Parathyroid adenoma (tissue), 2 donors: ENCODE measurements around the gene TFPT.

Experiments used
- H2AFZ ChIP-seq: fragments of 300-600 bp; sonication (generic); one replicate; pipeline ENCODE4 v1.7.0; 2017; ENCODE audit warnings: antibody characterized with exemption, mild to moderate bottlenecking
- H3K27ac ChIP-seq: fragments of 300-600 bp; sonication (generic); one replicate; pipeline ENCODE4 v1.7.0; 2017
- H3K27me3 ChIP-seq: fragments of 300-600 bp; sonication (generic); one replicate; pipeline ENCODE4 v1.7.0; 2017; ENCODE audit warnings: low read length; ENCODE audit not compliant: control insufficient read depth, insufficient read depth
- H3K36me3 ChIP-seq: fragments of 300-600 bp; sonication (generic); one replicate; pipeline ENCODE4 v1.7.0; 2017; ENCODE audit warnings: low read length; ENCODE audit not compliant: control insufficient read depth, insufficient read depth
- H3K4me1 ChIP-seq: fragments of 300-600 bp; sonication (generic); one replicate; pipeline ENCODE4 v1.7.0; 2017; ENCODE audit warnings: control low read depth
- H3K4me2 ChIP-seq: fragments of 300-600 bp; sonication (generic); one replicate; pipeline ENCODE4 v1.7.0; 2017; ENCODE audit warnings: low read length
- H3K4me3 ChIP-seq: fragments of 300-600 bp; sonication (generic); one replicate; pipeline ENCODE4 v1.7.0; 2017; ENCODE audit warnings: low read depth, low read length
- H3K79me2 ChIP-seq: fragments of 300-600 bp; sonication (generic); one replicate; pipeline ENCODE4 v1.7.0; 2017; ENCODE audit warnings: control low read depth
- H3K9ac ChIP-seq: fragments of 300-600 bp; sonication (generic); one replicate; pipeline ENCODE4 v1.7.0; 2017; ENCODE audit warnings: mild to moderate bottlenecking
- H3K9me3 ChIP-seq: fragments of 300-600 bp; sonication (generic); one replicate; pipeline ENCODE4 v1.7.0; 2017; ENCODE audit warnings: low read length; ENCODE audit not compliant: control insufficient read depth
- TF ChIP-seq, protein P1 (sequence below): fragments of 300-600 bp; sonication (generic); IDR thresholded peaks from one replicate; pipeline ENCODE4 v1.7.0; 2017; ENCODE audit warnings: antibody characterized with exemption, mild to moderate bottlenecking
- donor health status: primary hyperparathyroidism.

Gene TFPT

DNA sequence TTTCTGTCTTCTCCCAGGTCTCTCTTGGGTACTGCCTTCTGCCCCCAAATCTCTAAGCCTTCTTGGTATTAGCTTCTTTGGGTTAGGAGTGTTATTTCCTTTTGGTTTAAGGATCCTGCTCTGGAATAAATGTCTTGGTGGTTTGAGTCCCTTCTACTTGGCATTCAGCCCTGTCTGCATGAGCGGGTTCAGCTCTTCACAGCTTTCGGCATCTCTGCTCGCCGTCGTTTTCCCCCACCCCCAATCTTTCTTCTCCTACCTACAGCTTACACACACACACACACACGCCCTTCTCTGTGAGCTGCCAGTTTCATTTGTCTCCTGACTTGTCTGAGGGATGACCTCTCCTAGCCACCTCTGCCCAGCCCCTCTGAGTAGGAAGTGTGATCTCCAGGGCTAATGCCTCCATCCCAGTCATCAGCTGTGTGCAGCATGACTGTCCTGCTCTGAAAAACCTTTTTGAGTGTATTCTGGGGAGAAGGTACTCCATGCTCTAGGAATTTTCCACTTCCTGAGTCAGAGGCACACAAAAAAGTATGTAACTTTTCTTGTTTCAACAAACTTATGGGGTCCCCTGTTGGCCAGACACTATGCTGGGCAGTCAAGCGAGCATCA is 26.8 kb upstream of the TFPT start:
- Histone ChIP-seq H3K27ac (no peak overlapping the region), H3K4me1 (no peaks in the 10 kb centered on the region), H3K9me3 (no peaks in the 10 kb centered on the region), H3K4me3 (no peak overlapping the region), H2AFZ (no peak overlapping the region), H3K9ac (no peak overlapping the region), H3K27me3 (no peaks in the 10 kb centered on the region), H3K4me2 (no peak overlapping the region), H3K79me2 (peaks cover 18% of the 10 kb centered on the region), H3K36me3 (no peaks in the 10 kb centered on the region)
- TF ChIP-seq, protein P1, sequence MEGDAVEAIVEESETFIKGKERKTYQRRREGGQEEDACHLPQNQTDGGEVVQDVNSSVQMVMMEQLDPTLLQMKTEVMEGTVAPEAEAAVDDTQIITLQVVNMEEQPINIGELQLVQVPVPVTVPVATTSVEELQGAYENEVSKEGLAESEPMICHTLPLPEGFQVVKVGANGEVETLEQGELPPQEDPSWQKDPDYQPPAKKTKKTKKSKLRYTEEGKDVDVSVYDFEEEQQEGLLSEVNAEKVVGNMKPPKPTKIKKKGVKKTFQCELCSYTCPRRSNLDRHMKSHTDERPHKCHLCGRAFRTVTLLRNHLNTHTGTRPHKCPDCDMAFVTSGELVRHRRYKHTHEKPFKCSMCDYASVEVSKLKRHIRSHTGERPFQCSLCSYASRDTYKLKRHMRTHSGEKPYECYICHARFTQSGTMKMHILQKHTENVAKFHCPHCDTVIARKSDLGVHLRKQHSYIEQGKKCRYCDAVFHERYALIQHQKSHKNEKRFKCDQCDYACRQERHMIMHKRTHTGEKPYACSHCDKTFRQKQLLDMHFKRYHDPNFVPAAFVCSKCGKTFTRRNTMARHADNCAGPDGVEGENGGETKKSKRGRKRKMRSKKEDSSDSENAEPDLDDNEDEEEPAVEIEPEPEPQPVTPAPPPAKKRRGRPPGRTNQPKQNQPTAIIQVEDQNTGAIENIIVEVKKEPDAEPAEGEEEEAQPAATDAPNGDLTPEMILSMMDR: no peak

DNA sequence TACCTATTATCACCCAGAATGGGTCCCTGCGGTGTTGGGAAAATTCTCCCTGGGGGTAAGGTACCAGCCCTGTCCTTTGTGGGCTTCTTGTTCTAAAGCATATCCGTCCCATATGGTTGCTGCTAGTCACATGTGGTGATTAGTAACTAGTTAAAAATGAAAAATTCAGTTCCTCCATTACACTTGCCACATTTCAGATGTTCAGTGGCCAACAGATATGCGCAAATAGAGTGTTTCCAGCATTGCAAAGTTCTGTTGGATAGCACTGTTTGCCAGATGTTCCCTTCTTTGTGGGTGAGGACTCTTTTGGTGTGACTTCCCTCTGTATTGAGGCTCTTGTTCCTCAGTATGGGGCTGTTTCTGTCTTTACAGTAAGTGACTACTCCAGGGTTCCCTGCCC is 25.9 kb upstream of the TFPT start:
- no peaks in the 10 kb centered on the region for H3K27me3 ChIP-seq
- no peak overlapping the region for H3K9ac ChIP-seq
- no peak overlapping the region for H3K27ac ChIP-seq
- peaks cover under 1% of the 10 kb centered on the region for H3K4me1 ChIP-seq
- no peak overlapping the region for H2AFZ ChIP-seq
- peaks cover 18% of the 10 kb centered on the region for H3K79me2 ChIP-seq
- H3K9me3 ChIP-seq: no peaks in the 10 kb centered on the region
- H3K4me2 ChIP-seq: no peak overlapping the region
- H3K36me3 ChIP-seq: no peaks in the 10 kb centered on the region
- TF ChIP-seq, protein P1: no peak
- H3K4me3 ChIP-seq: no peak overlapping the region

DNA sequence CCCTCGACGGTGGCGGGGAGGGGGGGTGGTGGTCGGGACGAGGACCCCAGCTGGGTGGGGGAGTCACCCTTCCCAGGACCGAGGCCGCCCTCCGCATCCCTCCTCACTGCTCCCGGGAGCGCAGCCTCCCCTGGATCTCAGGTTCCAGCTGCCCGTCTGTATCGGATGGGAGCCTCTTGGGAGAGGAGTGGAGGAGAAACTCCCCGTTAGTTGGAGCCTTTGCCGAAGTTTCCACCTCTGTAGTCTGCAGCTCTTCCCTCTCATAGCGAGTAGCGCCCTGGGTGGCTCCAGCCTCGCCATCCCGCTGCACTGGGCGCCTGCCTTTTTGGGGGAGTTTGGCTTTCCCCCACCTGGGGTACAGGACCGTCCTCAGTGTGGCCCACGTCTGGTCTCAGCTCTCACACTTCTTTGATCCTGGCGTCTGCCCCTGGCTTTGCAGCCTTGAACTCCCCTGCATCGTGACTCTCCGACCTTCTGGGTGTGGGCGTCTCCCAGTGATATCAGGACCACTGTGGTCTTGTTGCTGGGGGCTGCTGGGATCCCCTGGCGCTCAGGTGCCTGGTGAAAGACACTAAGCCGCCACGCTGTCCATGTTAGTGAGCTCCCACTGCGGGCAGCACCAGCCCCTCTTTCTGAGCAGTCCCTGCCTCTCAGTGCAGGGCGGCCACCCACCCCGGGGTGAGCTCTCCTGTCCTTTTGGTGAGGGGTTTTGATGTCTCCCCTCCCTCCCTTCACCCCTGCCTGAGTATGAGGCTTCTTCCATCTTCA is 23.2 kb upstream of the TFPT start:
- H2AFZ ChIP-seq: peak overlapping the region; percentile 89
- peaks cover 7% of the 10 kb centered on the region for H3K4me1 ChIP-seq
- peak overlapping the region; percentile 85 for H3K4me3 ChIP-seq
- peak overlapping the region; percentile 92 for H3K27ac ChIP-seq
- H3K36me3 ChIP-seq: no peaks in the 10 kb centered on the region
- H3K4me2 ChIP-seq: peak overlapping the region; percentile 78
- TF ChIP-seq, protein P1: no peak
- no peak overlapping the region for H3K9ac ChIP-seq
- H3K27me3 ChIP-seq: no peaks in the 10 kb centered on the region
- no peaks in the 10 kb centered on the region for H3K9me3 ChIP-seq
- peaks cover 18% of the 10 kb centered on the region for H3K79me2 ChIP-seq

DNA sequence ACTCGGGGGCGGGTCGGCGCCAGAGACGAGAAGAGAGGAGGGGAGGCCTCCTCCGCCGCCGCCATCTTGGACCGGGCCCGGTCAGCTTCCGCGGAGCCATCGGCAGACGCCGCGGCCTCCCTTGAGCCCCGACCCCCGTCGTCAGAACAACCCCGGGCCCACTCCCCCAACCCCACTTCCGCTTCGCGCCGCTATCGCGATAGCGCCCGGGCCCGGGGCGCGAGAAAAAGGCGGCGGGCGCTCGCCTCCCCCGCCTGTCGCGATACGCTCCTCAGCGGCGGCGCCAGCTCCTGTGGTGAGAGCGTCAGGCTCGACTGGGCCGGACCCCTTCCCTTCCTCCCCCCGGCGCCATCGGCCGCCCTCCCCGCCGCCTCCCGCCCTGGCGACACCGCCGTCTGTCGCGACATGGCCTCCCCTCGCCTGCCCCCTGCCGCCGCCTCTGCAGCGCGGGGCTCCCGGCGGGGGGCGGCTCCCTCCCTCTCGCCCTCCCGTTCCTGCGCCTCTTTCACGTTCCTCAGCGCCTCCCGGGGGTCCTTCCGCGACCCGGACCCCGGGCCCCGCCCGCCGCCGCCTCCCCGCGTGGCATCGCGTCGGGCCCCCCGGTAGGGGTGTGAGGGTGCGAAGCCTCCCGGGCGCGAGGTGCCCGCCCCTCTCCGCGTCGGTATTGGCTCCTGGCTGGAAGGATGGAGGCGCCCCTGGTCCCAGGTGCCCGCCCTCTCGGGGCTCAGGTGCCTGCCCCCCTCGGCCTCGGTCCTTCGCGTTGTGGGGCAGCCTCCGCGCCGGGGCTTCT is 22.4 kb upstream of the TFPT start, which contains the start of gene CNOT3:
CNOT3 (plus strand) TSS at position 64 of the 790 bp plus-strand sequence. CDS start 5,217 bp downstream, outside the sequence.
- Histone ChIP-seq H3K4me1 (peaks cover 7% of the 10 kb centered on the region), H3K9me3 (no peaks in the 10 kb centered on the region), H3K27ac (peak within 1 kb of the TSS; percentile 92), H3K79me2 (peaks cover 18% of the 10 kb centered on the region), H3K27me3 (no peaks in the 10 kb centered on the region), H2AFZ (peak within 1 kb of the TSS; percentile 89), H3K36me3 (no peaks in the 10 kb centered on the region), H3K9ac (peak within 1 kb of the TSS; percentile 99), H3K4me2 (peak within 1 kb of the TSS; percentile 95), H3K4me3 (peak within 1 kb of the TSS; percentile 85)
- TF ChIP-seq, protein P1: peak; percentile 15
